ENCODE data around the gene WFS1.

WFS1 gene

DNA sequence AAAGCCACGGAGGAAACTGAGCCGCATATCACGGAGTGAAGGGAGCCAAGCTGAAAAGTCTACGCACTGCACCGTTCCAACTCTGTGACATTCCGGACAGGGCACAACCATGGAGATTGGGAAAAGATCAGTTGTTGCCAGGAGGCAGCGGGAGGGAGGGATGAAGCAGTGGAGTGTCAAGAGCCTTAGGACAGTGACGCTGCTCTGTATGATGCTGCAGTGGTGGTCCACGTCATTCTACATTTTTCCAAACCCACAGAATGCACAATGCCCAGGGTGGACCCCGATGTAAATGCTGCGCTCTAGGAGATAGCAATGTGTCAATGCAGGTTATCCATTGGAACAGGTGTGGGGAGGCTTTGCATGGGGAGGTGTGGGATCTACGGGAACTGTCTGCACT, 7.5 kb upstream of the WFS1 start:
- DNase-seq: no peak

DNA sequence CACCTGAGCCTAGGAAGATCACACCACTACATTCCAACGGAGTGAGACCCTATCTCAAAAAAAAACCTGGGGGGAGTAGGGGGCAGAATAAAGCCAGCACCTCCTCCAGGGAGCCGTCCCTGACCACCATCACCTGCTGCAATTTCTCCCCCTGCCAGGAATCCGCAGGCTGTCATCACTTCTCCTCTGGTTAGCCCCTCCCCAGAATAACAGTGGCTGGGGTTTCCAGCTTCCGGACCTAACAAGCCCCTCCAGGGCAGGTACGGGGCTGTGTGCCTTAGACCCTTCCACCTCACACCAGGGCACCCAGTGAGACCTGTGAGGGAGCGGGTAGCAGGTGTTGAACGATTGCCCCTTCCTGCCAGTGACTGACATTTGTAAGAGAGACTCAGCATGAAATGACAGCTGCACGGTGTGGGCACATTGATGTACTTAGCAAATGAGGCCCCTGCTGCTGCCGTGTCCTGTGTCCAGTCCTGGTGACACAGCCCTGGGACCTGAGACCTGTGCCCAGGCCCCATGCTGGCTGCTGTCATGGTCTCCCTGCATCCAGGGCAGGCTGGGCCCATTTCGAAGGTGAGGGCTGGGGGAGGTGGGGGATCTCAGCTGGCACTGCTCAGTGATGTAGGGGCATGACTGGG, 6.7 kb upstream of the WFS1 start:
- DNase-seq: no peak

DNA sequence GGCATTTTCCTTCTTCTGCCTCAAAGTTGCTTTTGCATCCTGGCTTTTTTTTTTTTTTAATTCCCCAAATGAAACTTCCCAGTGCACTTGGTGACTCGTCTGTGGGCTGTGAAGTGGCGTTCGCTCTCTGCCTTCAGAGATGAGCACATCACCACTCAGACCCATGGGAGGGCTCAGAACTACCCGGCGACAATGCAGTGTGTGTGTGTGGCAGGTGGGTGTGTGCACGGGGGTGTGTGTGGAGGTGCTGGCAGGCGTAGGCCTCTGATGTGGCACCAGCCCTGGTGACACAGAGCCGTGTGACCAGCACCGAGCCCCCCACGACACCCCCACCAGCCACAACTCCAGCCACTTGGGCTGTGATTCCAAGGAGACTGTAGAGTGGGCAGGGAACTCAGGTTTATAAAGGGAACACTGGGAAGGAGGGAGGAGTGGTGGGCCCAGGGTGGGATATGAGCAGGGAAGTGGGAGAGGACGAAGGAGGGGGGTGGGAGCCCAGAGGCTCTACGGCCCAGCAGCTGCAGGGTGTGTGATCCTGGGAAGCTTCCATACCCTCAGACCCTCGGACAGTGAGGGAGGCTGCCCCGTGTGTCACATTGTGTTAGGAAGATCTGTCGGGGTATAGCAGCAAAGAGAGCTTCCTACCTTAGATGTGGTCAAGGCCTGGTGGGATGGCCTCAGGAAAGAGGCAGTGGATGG, 6.0 kb upstream of the WFS1 start:
- no peak for DNase-seq

- DNase-seq: peak; percentile 28
These were observed 5.5 kb upstream of the WFS1 start for GRCh38 chr4:6264225-6264540.

DNA sequence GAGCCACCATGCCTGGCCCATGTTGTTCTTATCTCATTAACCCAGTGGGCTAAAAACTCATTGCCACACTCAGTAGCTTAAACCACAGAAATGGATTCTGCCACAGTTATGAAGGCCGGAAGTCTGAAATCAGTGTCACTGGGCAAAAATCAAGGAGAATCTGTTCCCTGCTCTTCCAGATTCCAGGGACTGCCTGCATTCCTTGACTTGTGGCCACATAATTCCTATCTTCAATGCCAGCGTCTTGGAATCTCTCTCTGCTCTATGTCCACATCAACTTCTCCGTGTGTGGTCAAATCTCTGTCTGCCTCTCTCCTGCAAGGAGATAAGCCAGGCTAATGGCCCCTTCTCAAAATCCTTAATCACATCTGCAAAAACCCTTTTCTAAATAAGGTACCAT, 4.1 kb upstream of the WFS1 start:
- DNase-seq: no peak

GRCh38 chr4:6267573-6267972, 2.1 kb upstream of the WFS1 start:
- no peak for DNase-seq

DNA sequence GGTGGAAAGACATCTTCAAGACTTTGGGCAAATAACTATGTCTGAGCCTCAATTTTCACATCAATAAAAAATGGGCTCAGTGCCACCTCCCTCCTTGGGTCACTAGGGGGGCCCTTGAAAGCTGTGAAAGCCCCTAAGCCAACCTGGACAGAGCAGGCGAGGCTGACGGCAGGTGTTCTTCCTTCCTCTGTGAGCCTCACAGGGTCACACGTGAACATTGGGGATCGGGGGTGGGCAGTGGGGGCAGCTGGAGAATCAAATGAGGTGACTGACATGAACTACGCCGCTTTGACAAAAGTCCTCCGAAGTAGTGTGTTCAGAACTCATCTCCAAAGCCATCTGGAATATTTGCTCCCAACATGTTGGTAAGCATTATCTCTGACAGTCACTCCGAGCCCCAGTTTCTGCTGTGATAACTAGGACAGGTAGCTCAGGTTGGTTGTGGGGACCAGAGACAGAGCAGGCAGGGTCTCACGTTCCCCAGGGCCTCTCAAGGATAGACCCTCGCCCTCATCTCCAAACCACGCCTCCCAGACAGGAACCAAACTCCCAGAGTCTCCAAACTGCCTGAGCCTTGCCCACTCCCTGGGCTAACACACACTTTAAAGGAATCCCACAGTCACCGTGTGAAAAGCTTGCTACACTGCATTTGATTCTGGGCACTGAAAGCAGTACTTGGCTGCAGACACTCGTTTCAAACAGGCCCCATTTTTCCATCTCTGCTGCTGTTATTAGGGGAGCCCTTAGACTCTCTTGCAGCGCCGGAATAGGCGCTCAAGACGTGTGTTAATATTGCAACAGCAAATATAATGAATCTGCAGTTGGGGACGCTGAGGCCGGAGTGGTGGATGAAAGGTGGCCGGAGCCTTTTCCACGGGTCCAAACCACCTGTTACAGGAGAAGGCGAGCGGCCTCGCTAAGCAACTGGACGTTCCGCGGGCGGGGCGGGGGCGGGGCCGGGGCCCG, 717 bp upstream of the WFS1 start:
- DNase-seq: no peak

- no peak for DNase-seq
These were observed 1.0 kb downstream of the WFS1 start for GRCh38 chr4:6270636-6271121.

- no peak for DNase-seq
These were observed 1.6 kb downstream of the WFS1 start for GRCh38 chr4:6271206-6271605.

- DNase-seq: no peak
These were observed 2.2 kb downstream of the WFS1 start for GRCh38 chr4:6271701-6272465.

- DNase-seq: no peak
These were observed 3.4 kb downstream of the WFS1 start for GRCh38 chr4:6272863-6273660.

GRCh38 chr4:6273661-6273990, 4.0 kb downstream of the WFS1 start:
- no peak for DNase-seq

DNA sequence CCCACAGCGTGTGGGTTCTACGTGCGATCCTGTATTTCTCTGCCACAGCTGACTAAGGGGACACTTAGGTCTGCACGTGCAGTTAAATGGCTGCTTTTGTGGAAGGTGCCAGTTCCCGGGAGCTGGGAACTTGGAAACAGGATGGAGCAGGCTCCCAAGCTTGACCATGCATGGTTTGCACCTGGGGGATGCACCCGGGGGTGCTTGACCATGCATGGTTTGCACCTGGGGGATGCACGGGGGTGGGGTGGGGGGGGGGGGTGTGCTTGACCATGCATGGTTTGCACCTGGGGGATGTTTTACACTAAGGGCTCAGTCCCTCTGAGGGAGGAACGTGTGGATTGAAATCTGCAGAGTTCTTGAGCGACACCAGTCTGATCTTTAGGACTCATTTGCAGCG, 5.7 kb downstream of the WFS1 start:
- DNase-seq: no peak

DNA sequence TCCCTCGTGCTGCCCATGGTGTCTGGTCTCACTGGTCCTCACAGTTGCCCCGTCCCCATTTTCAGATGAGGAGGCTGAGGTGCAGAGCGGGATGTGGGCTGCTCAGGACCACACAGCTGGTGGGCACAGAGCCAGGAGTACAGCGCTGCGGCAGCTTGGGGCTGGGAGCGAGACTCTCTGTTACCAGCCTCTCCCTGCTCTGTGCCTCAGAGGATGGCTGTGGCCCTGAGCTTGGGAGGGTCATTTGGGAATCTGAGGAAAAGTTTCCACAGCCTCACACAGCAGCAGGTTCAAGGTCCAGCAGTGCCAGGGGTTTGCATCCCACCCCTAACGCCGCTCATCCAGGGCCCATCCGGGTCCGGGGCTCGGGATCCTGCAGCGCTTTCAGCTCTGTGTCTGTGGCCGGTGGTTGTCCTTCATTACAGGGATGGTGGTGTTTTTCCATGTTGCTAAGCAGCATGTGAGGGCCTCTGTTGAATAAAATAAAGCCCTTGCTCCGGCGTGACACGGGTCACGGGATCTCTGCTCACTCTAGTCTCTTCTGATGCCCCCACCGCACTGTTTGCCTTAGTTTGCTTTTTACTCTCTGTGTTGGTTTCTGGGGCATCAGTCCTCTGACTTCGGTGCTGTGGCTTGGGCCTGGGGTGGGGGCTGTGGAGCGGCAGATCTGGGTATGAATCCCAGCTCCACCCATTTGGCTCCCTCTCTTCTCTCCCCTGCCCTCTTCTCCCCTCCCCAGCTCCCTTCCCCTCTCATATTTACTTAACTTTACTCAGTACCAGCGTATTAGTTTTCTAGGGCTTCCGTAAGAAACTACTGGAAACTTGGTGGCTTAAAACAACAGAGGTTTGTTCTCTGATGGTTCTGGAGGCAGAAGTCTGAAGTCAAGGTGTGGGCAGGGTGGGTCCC, 6.5 kb downstream of the WFS1 start:
- no peak for DNase-seq

DNA sequence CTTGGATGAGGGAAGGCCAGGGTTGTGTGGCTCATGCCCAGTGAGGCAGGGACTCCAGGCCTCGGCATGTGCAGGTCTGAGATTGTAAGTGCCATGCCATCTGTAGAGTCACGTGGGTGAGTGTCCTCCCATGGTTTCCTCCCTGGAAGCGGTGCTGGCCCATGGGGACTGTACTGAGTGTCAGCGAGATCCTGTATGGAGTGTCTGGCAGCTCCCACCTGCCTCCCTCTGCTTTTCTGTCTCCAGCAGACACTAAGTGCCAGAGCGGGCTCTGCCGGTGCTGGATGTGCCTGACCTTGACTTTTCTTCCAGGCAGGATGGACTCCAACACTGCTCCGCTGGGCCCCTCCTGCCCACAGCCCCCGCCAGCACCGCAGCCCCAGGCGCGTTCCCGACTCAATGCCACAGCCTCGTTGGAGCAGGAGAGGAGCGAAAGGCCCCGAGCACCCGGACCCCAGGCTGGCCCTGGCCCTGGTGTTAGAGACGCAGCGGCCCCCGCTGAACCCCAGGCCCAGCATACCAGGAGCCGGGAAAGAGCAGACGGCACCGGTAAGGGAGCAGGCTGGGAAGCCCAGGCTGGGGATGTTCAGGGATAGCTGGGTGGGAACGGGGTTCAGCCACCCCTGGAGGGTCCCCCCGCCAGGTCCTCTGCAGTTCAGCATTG, 7.6 kb downstream of the WFS1 start:
- DNase-seq: no peak

DNA sequence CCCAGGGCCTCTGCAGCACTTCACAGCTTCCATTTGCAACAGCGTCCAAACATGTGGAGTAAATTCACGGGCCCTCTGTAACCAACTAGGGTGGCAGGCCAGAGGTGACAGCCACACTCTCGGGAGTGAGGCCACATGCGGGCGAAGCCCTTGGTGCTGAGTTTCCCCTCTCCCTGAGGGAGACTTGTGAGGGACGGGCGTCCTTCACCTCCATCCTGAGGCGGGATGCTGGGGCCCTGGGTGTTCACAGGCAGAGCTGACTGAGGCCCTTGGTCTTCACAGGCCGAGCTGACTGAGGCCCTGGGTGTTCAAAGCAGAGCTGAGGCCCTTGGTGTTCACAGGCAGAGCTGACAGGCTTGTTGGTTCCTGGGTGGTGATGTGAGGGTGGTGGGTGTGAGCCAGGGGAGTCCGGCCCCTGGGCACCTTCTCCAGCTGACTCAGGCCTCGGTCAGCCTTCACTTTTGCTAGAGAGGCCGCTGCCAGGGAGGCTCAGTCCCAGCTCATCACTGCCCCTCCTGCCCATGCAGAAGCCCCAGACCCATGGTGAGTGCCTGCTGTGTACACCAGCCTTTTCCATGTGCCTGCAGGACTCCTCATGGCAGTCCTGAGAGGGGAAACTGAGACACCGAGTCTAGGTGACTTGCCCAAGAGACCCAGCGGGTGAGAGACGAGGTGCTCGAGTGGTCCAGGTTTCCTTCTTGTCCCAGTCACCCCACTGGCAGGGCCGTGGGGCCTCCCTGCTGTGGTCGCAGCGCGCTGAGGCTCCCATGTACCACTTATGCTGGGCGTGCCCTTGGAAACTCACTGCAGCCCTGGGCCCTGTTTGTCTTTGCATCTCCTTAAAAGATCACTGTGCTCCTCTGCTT, 8.5 kb downstream of the WFS1 start:
- no peak for DNase-seq

GRCh38 chr4:6278801-6279197, 9.1 kb downstream of the WFS1 start:
- DNase-seq: peak; percentile 79

- no peak for DNase-seq
These were observed 10.1 kb downstream of the WFS1 start for GRCh38 chr4:6279582-6280289.

Measured in GDM1 (cell line).